ENCODE results near the gene HTT-AS. TPM values are rescaled to one million over a fixed set of nuclear protein-coding genes. Genes with fewer than 3 reads are reported as not detected.

HTT-AS gene
- total RNA-seq, result not detected in 2 replicates

DNA sequence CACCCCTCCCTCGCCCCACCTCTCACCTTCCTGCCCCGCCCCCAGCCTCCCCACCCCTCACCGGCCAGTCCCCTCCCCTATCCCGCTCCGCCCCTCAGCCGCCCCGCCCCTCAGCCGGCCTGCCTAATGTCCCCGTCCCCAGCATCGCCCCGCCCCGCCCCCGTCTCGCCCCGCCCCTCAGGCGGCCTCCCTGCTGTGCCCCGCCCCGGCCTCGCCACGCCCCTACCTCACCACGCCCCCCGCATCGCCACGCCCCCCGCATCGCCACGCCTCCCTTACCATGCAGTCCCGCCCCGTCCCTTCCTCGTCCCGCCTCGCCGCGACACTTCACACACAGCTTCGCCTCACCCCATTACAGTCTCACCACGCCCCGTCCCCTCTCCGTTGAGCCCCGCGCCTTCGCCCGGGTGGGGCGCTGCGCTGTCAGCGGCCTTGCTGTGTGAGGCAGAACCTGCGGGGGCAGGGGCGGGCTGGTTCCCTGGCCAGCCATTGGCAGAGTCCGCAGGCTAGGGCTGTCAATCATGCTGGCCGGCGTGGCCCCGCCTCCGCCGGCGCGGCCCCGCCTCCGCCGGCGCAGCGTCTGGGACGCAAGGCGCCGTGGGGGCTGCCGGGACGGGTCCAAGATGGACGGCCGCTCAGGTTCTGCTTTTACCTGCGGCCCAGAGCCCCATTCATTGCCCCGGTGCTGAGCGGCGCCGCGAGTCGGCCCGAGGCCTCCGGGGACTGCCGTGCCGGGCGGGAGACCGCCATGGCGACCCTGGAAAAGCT, at the start of gene HTT-AS, which contains the start of gene HTT:
Gene HTT-AS (minus strand): TSS at position 461 of the 768 bp plus-strand sequence.
Gene HTT (plus strand): TSS at position 604 of the 768 bp plus-strand sequence. CDS start 145 bp downstream, at position 749.

Other genes with a start within 250 kb of the HTT-AS start
- 199 and 215 TPM in 2 replicates for gene ADD1, start 230.7 kb downstream of the HTT-AS start, total RNA-seq
- gene NOP14, start 111.1 kb downstream of the HTT-AS start, total RNA-seq, result 16.3 and 25.4 TPM in 2 replicates
- 5.7 and 6.8 TPM in 2 replicates for gene GRK4, start 111.0 kb downstream of the HTT-AS start, total RNA-seq
- 67.3 and 76.5 TPM in 2 replicates for gene HTT, start 143 bp upstream of the HTT-AS start, total RNA-seq
- gene MSANTD1, start 174.6 kb upstream of the HTT-AS start, total RNA-seq, result 0.52 and 0.83 TPM in 2 replicates
- 12.5 and 14.5 TPM in 2 replicates for gene RGS12, start 218.5 kb upstream of the HTT-AS start, total RNA-seq